GM23338 (cell line): ENCODE measurements around the gene SFI1. TPM values are rescaled to one million over a fixed set of nuclear protein-coding genes. Genes with fewer than 3 reads are reported as not detected.

Experiments used
- ATAC-seq: fragments of 200-7000 bp; cut with Tn5 transposase; 3 replicates; pipeline ENCODE4 v1.9.1; 2020
- DNase-seq: peaks from one replicate; pipeline ENCODE4 v3.0.0-alpha.2; 2015; ENCODE audit warnings: low spot score
- H2AFZ ChIP-seq: fragments of 200-600 bp; sonication (generic); 2 replicates; pipeline ENCODE4 v1.8.0; 2016; ENCODE audit warnings: antibody characterized with exemption, mild to moderate bottlenecking, moderate library complexity
- H3F3A ChIP-seq: fragments of 200-600 bp; sonication (generic); replicated peaks from 2 replicates; pipeline ENCODE4 v1.8.0; 2017; ENCODE audit warnings: antibody characterized with exemption, mixed run types, low read depth
- H3K27ac ChIP-seq: fragments of 200-600 bp; sonication (generic); 2 replicates; pipeline ENCODE4 v1.6.1; 2016; ENCODE audit warnings: low read depth
- H3K27me3 ChIP-seq: fragments of 200-600 bp; sonication (generic); 2 replicates; pipeline ENCODE4 v1.8.0; 2016; ENCODE audit warnings: mild to moderate bottlenecking, mixed run types, moderate library complexity; ENCODE audit not compliant: insufficient read depth
- H3K36me3 ChIP-seq: fragments of 200-600 bp; sonication (generic); 2 replicates; pipeline ENCODE4 v1.8.0; 2016; ENCODE audit warnings: mild to moderate bottlenecking; ENCODE audit not compliant: insufficient read depth
- H3K4me1 ChIP-seq: fragments of 200-600 bp; sonication (generic); 2 replicates; pipeline ENCODE4 v1.8.0; 2016; ENCODE audit warnings: mild to moderate bottlenecking, moderate library complexity; ENCODE audit not compliant: insufficient read depth
- H3K4me2 ChIP-seq: fragments of 200-600 bp; sonication (generic); 2 replicates; pipeline ENCODE4 v1.7.1; 2017; ENCODE audit warnings: mixed run types
- H3K4me3 ChIP-seq: fragments of 200-600 bp; sonication (generic); 2 replicates; pipeline ENCODE4 v1.6.1; 2016; ENCODE audit warnings: mixed run types
- H3K79me2 ChIP-seq: fragments of 200-600 bp; sonication (generic); replicated peaks from 2 replicates; pipeline ENCODE4 v1.8.0; 2017; ENCODE audit warnings: mild to moderate bottlenecking; ENCODE audit not compliant: insufficient read depth
- H3K9me2 ChIP-seq: fragments of 200-600 bp; sonication (generic); 2 replicates; pipeline ENCODE4 v1.8.0; 2017; ENCODE audit not compliant: insufficient read depth
- H4K20me1 ChIP-seq: fragments of 200-600 bp; sonication (generic); replicated peaks from 2 replicates; pipeline ENCODE4 v1.8.0; 2017; ENCODE audit warnings: mild to moderate bottlenecking; ENCODE audit not compliant: insufficient read depth
- H3K27ac Mint-ChIP-seq: 2 replicates; pipeline ENCODE4 v1.8.0; 2020; ENCODE audit warnings: inconsistent platforms, mild to moderate bottlenecking, moderate library complexity, mixed read lengths
- H3K27me3 Mint-ChIP-seq: 3 replicates; pipeline ENCODE4 v1.8.0; 2022; ENCODE audit warnings: low read depth, mild to moderate bottlenecking, moderate library complexity, mixed read lengths, inconsistent platforms; ENCODE audit not compliant: insufficient read depth, poor library complexity
- H3K36me3 Mint-ChIP-seq: 3 replicates; pipeline ENCODE4 v1.8.0; 2021; ENCODE audit warnings: low read depth, mild to moderate bottlenecking, inconsistent platforms, moderate library complexity, mixed read lengths
- H3K4me1 Mint-ChIP-seq: 3 replicates; pipeline ENCODE4 v1.8.0; 2020; ENCODE audit warnings: mild to moderate bottlenecking, inconsistent platforms, mixed read lengths
- H3K4me3 Mint-ChIP-seq: 3 replicates; pipeline ENCODE4 v1.8.0; 2021; ENCODE audit warnings: moderate library complexity, mild to moderate bottlenecking, inconsistent platforms, mixed read lengths
- H3K9me3 Mint-ChIP-seq: 3 replicates; pipeline ENCODE4 v1.8.0; 2020; ENCODE audit warnings: moderate library complexity, mild to moderate bottlenecking, inconsistent platforms, mixed read lengths
- CREB1 ChIP-seq: fragments of 250-450 bp; sonication (Bioruptor Pico); IDR thresholded peaks from 2 replicates; pipeline ENCODE4 v1.5.0; 2020; ENCODE audit warnings: low read depth, mild to moderate bottlenecking, moderate library complexity
- EZH2phosphoT487 ChIP-seq: fragments of 200-600 bp; sonication (generic); IDR thresholded peaks from one replicate; pipeline ENCODE4 v1.8.1; 2018; ENCODE audit warnings: antibody characterized with exemption; ENCODE audit not compliant: unreplicated experiment
- JUNB ChIP-seq: IDR thresholded peaks from one replicate; pipeline ENCODE4 v1.6.1; 2016; ENCODE audit warnings: antibody characterized with exemption; ENCODE audit not compliant: unreplicated experiment
- NANOG ChIP-seq: IDR thresholded peaks from 2 replicates; pipeline ENCODE4 v1.6.1; 2016; ENCODE audit warnings: antibody characterized with exemption, borderline replicate concordance
- POLR2AphosphoS5 ChIP-seq: IDR thresholded peaks from 2 replicates; pipeline ENCODE4 v1.6.1; 2016; ENCODE audit warnings: antibody characterized with exemption, low read depth
- polyA plus RNA-seq: library from polyadenylated mRNA; unstranded; fragments of >200 nt; fragmentation: Nextera tagmentation; extraction: Ambion mirVana; gene quantifications from 2 replicates; pipeline ENCODE4 v1.2.1, GENCODE V29; 2016
- total RNA-seq: library from RNA; depleted of rRNA; stranded (reverse); fragments of >200 nt; shearing (Covaris generic); gene quantifications from 2 replicates; pipeline ENCODE4 v1.2.3, GENCODE V29; 2014
- TF ChIP-seq, protein P1 (sequence below): fragments of 250-450 bp; sonication (Bioruptor Pico); IDR thresholded peaks from 2 replicates; pipeline ENCODE4 v1.5.0; 2020; ENCODE audit warnings: mild to moderate bottlenecking, moderate library complexity
- TF ChIP-seq, protein P2 (sequence below): IDR thresholded peaks from 2 replicates; pipeline ENCODE4 v1.6.1; 2016; ENCODE audit warnings: antibody characterized with exemption

The SFI1 gene
- total and polyA plus RNA-seq, 2 experiments from 2014 or later, result 16.7 to 25.6 TPM

DNA sequence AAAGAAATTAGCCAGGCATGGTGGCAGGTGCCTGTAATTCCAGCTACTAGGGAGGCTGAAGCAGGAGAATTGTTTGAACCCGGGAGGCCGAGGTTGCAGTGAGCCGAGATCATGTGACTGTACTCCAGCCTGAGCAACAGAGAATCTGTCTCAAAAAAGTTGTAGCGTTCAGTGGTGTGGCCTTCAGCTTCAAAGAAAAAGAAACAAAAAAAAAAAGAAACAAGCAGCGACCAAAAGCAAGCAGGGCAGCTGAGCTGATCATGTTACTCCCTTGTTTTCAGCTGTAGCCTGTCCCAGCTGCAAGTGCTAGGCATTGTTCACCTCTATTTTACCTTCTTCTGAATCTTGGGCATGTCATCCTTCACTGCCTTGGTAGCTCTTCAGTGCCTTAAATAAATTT is 37.0 kb downstream of the SFI1 start (continued):
- TF ChIP-seq, protein P1, sequence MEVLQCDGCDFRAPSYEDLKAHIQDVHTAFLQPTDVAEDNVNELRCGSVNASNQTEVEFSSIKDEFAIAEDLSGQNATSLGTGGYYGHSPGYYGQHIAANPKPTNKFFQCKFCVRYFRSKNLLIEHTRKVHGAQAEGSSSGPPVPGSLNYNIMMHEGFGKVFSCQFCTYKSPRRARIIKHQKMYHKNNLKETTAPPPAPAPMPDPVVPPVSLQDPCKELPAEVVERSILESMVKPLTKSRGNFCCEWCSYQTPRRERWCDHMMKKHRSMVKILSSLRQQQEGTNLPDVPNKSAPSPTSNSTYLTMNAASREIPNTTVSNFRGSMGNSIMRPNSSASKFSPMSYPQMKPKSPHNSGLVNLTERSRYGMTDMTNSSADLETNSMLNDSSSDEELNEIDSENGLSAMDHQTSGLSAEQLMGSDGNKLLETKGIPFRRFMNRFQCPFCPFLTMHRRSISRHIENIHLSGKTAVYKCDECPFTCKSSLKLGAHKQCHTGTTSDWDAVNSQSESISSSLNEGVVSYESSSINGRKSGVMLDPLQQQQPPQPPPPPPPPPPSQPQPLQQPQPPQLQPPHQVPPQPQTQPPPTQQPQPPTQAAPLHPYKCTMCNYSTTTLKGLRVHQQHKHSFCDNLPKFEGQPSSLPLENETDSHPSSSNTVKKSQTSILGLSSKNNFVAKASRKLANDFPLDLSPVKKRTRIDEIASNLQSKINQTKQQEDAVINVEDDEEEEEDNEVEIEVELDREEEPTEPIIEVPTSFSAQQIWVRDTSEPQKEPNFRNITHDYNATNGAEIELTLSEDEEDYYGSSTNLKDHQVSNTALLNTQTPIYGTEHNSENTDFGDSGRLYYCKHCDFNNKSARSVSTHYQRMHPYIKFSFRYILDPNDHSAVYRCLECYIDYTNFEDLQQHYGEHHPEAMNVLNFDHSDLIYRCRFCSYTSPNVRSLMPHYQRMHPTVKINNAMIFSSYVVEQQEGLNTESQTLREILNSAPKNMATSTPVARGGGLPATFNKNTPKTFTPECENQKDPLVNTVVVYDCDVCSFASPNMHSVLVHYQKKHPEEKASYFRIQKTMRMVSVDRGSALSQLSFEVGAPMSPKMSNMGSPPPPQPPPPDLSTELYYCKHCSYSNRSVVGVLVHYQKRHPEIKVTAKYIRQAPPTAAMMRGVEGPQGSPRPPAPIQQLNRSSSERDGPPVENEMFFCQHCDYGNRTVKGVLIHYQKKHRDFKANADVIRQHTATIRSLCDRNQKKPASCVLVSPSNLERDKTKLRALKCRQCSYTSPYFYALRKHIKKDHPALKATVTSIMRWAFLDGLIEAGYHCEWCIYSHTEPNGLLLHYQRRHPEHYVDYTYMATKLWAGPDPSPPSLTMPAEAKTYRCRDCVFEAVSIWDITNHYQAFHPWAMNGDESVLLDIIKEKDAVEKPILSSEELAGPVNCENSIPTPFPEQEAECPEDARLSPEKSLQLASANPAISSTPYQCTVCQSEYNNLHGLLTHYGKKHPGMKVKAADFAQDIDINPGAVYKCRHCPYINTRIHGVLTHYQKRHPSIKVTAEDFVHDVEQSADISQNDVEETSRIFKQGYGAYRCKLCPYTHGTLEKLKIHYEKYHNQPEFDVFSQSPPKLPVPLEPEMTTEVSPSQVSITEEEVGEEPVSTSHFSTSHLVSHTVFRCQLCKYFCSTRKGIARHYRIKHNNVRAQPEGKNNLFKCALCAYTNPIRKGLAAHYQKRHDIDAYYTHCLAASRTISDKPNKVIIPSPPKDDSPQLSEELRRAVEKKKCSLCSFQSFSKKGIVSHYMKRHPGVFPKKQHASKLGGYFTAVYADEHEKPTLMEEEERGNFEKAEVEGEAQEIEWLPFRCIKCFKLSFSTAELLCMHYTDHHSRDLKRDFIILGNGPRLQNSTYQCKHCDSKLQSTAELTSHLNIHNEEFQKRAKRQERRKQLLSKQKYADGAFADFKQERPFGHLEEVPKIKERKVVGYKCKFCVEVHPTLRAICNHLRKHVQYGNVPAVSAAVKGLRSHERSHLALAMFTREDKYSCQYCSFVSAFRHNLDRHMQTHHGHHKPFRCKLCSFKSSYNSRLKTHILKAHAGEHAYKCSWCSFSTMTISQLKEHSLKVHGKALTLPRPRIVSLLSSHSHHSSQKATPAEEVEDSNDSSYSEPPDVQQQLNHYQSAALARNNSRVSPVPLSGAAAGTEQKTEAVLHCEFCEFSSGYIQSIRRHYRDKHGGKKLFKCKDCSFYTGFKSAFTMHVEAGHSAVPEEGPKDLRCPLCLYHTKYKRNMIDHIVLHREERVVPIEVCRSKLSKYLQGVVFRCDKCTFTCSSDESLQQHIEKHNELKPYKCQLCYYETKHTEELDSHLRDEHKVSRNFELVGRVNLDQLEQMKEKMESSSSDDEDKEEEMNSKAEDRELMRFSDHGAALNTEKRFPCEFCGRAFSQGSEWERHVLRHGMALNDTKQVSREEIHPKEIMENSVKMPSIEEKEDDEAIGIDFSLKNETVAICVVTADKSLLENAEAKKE (CRISPR knock-in tag), result no peak
- TF ChIP-seq JUNB (no peak), POLR2AphosphoS5 (no peak), NANOG (no peak), CREB1 (CRISPR knock-in tag) (no peak), EZH2phosphoT487 (no peak)
- TF ChIP-seq, protein P2, sequence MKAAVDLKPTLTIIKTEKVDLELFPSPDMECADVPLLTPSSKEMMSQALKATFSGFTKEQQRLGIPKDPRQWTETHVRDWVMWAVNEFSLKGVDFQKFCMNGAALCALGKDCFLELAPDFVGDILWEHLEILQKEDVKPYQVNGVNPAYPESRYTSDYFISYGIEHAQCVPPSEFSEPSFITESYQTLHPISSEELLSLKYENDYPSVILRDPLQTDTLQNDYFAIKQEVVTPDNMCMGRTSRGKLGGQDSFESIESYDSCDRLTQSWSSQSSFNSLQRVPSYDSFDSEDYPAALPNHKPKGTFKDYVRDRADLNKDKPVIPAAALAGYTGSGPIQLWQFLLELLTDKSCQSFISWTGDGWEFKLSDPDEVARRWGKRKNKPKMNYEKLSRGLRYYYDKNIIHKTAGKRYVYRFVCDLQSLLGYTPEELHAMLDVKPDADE, result no peak

DNA sequence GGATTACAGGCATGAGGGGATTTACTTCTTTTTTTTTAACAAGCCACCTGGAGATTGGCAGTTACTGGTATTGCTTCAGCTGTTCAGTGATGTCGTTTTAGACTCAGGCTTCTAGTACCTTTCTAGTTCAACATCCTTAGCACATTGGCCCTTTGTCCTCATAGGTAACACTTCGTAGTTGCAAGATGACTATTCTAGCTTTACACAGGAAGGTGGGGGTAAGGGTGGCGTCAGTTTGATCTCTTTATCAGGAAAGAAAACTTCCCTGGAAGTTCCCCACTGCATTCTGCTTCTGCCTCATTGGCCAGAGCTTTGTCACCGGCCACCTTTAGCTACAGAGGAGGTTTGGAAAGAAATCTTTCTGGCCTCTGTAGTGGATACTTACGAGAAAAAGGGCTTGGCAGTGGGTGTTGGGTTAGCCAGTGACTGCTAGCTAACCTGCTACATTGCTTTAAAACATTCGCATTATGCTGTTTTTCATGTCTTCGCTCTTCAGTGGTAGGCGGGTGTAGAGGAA is 40.7 kb downstream of the SFI1 start:
- Histone ChIP-seq H2AFZ (no peak overlapping the region), H3K36me3 (no peaks in the 10 kb centered on the region), H3K4me1 (no peaks in the 10 kb centered on the region), H3K4me2 (no peak overlapping the region), H3K79me2 (no peaks in the 10 kb centered on the region), H3K9me2 (no peaks in the 10 kb centered on the region), H3F3A (no peaks in the 10 kb centered on the region), H3K4me3 (no peak overlapping the region), H3K27me3 (no peaks in the 10 kb centered on the region), H4K20me1 (0 out of 2 replicates have a peak, but pooled peaks cover 3% of the 10 kb centered on the region), H3K27ac (peak overlapping the region; percentile 68; the same call in 1 of the 2 replicates)
- Mint-ChIP-seq H3K4me3 (no peak overlapping the region), H3K27ac (no peak overlapping the region), H3K4me1 (no peaks in the 10 kb centered on the region; the same call in 2 of the 3 replicates), H3K9me3 (no peaks in the 10 kb centered on the region), H3K36me3 (no peaks in the 10 kb centered on the region), H3K27me3 (peaks cover 5% of the 10 kb centered on the region)
- ATAC-seq (no peak; the same call in 2 of the 3 replicates), DNase-seq (no peak)
- TF ChIP-seq, protein P1 (CRISPR knock-in tag), result no peak
